ENCODE measurements around the gene CYP19A1. TPM values are rescaled to one million over a fixed set of nuclear protein-coding genes. Genes with fewer than 3 reads are reported as not detected.

Gene CYP19A1
- total RNA-seq, 1 donor from 2014 or later: not detected

GRCh38 chr15:51226576-51227210, 111.7 kb downstream of the CYP19A1 start:
- ATAC-seq (no peak), DNase-seq (ENCODE audit: low spot score) (no peak)

GRCh38 chr15:51224428-51224827, 114.0 kb downstream of the CYP19A1 start:
- no peak for DNase-seq (ENCODE audit: low spot score)
- no peak for ATAC-seq

- no peak for ATAC-seq
- no peak for DNase-seq (ENCODE audit: low spot score)
Observed at GRCh38 chr15:51223771-51224229, 114.6 kb downstream of the CYP19A1 start.

DNA sequence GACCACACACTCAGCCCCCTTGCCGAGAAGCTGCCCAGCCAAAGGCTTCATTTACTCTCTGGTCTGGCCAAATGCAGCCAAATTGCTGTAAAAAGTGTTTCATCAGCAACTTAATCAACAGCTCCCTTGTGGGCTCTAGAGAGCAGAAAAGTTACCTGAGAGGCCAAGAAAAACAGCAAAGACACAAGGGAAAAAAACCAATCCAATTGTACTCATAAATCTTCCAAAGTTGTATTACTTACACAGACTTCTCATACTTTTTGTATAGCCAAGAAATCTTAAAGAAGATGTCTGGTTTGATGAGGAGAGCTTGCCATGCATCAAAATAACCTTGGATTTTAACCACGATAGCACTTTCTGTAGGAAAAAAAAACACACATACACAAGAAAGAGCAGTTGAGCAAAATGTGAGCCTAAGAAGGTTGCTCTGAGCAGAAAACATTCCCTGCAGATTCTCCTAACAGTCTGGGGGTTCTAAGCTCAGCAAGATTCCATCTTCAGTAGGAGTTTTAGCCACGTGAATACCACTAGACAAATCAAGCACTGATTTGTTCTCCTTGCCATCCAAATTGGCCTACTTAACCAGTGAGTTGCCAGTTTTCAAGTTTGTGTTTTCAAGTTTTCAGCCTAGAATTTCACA, 120.0 kb downstream of the CYP19A1 start:
- DNase-seq (ENCODE audit: low spot score) (no peak), ATAC-seq (no peak)

GRCh38 chr15:51212909-51213308, 125.5 kb downstream of the CYP19A1 start:
- ATAC-seq (no peak), DNase-seq (ENCODE audit: low spot score) (no peak)

GRCh38 chr15:51212239-51212638, 126.2 kb downstream of the CYP19A1 start:
- DNase-seq (ENCODE audit: low spot score) (no peak), ATAC-seq (no peak)

GRCh38 chr15:51205050-51205975, 133.1 kb downstream of the CYP19A1 start:
- ATAC-seq: peak; percentile 93
- DNase-seq (ENCODE audit: low spot score): peak; percentile 72

DNA sequence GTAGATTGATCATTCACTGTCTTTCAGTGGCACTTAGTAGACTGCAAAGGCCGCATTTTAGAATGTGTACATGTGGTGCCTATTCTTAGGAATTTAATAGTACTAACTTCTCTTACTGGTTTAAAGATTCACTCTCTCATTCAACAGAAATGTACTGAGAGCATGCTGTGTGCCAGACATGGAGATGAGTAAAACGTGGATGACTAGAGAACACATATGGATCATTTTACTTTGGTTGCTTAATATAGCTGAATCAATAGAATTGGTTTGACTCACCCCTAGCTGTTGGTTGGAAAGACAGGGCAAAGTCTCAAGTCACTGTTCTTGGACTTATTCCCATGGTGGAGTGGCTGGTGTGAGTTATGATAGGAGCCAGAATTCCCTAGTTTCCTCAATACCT, 134.6 kb downstream of the CYP19A1 start:
- no peak for DNase-seq (ENCODE audit: low spot score)
- peak; percentile 73 for ATAC-seq

DNA sequence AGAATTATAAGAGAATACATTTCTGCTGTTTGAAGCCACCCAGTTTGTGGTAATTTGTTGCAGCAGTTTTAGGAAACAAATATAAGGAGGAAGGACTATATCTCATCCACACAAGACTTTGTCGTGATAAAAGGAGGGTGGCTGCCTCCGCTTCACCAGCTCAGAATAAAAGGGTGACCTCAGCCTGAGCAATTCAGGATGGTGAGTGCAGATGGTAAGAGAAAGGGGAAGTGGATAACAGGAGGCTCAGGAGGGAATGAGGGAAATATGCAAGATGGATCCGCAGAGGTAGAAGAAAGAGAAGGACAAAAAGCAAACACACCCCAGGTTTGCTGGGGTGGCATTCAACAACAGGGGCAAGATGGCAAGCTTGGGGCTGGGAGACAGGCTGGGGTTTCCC, 135.6 kb downstream of the CYP19A1 start:
- DNase-seq (ENCODE audit: low spot score): no peak
- no peak for ATAC-seq

GRCh38 chr15:51201581-51201980, 136.8 kb downstream of the CYP19A1 start:
- no peak for DNase-seq (ENCODE audit: low spot score)

GRCh38 chr15:51200792-51201191, 137.6 kb downstream of the CYP19A1 start:
- ATAC-seq: no peak
- DNase-seq (ENCODE audit: low spot score): no peak

More at GRCh38 chr15:51201581-51201980, 136.8 kb downstream of the CYP19A1 start:
- no peak for ATAC-seq

DNA sequence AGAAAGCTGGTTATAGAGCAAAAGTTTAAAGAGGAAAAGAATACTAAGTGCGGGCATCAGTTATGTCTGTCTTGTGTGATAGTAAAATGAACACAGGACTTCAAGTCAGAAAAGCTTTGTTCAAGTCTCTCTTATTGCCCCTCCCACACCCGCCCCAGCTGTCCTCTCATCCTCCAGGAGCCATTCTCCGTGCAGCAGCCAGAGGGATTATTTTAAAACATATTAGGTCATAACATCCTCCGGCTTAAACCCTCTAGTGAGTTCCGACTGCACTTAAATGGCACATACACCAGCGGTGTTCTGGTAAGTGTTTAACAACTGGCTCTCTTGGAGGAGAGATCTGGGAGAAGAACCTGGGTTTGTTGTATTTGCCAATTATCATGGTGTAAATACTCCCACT, 138.9 kb downstream of the CYP19A1 start:
- ATAC-seq (no peak), DNase-seq (ENCODE audit: low spot score) (no peak)

DNA sequence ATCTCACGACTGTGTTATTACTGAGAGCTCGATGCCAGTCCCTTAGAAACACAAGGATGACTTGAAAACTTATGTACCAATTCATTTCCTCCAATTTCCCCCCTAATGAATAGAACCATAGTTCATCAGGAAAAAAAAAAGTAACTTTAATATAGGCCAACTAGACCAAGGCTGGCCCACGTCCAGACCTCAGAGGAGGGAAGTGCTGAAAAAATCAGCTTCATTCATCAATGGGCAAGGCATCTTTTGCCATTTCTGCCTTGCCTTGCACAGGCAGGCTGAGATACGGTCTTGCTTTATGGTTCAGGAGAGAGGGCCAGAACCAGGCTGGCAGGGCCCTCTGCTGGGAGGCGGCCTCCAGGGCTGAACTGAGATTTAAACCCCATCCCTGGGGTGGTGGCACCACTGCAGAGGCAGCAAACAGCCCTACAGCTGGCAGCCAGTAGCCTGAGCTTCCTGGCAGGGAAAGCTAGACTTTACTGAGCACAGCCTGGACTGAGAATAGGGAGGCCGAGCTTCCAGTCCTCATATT, 139.6 kb downstream of the CYP19A1 start:
- DNase-seq (ENCODE audit: low spot score): no peak
- ATAC-seq: no peak

GRCh38 chr15:51195459-51195858, 142.9 kb downstream of the CYP19A1 start:
- DNase-seq (ENCODE audit: low spot score) (no peak), ATAC-seq (no peak)

DNA sequence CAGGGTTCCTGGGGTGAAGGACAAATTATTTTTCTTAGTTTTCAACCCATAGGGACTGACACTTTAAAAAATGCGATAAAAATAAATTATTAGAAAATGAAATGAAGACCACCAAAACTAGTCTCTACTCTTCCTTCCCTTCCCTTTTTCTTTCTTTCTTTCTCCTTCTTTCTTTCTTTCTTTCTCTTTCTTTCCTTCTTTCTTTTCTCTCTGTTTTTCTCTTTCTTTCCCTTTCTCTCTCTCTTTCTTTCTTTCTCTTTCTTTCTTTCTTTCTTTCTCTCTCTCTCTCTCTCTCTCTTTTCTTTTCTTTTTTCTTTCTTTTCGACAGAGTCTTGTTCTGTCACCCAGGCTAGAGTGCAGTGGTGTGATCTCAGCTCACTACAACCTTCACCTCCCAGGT, 144.4 kb downstream of the CYP19A1 start:
- no peak for DNase-seq (ENCODE audit: low spot score)
- ATAC-seq: no peak

DNA sequence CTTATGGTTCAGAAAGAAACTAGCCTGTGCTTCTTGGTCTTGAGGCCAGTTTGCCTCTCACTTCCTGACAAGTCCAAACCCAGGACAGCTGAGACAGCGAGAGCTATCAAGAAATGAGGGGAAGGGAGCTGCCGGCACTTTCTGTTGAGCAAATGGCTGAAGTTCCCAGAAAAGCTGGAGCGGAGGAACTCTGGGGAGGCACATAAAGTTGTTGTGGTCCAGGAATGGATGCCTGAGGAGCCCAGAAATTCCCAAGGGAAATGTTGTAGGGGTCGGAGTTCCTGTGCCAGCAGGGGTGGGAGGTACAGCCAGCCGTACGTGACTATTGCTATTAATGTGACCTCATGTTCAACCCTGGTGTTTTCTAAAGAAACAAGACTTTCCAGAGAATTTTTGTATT, 144.9 kb downstream of the CYP19A1 start:
- no peak for ATAC-seq
- DNase-seq (ENCODE audit: low spot score): no peak

DNA sequence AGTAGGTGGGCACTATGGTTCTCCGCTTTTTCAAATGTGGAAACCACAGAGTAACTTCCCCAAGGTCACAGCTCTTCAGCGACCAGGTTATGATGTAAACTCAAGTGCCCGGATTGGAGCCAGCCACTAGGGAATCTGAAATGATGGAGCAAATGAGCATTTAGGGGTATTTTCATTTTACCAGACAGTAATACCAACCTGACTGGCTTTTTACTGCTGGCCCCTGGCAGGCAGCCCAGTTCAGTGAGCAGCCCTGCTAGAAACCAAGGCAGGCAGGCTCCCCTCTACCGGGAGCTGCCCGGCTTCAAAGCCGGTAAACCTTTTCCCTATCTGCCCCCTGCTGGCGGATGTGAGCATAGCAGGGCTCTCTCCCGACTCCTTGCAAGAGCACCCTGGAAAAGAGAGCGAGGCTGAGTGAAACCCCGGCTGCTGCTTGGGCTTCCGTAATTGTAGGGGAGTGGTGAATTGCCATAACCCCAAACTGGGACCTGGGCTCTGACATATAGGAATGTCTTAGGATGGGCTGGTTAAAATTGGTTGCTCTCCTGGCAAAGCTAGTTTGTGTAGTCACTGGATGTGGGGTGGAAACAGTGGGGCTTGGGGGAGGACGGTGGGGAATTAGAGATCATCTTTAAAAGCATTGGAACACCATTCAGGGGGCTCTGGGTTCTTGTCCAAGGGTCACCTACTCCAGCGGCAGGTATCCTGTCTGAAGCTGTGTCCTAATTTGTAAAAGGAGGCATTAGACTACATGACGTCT, 145.7 kb downstream of the CYP19A1 start:
- DNase-seq (ENCODE audit: low spot score): peak; percentile 81
- ATAC-seq: peak; percentile 98

- DNase-seq (ENCODE audit: low spot score) (no peak), ATAC-seq (no peak)
Observed at GRCh38 chr15:51191766-51192165, 146.6 kb downstream of the CYP19A1 start.

DNA sequence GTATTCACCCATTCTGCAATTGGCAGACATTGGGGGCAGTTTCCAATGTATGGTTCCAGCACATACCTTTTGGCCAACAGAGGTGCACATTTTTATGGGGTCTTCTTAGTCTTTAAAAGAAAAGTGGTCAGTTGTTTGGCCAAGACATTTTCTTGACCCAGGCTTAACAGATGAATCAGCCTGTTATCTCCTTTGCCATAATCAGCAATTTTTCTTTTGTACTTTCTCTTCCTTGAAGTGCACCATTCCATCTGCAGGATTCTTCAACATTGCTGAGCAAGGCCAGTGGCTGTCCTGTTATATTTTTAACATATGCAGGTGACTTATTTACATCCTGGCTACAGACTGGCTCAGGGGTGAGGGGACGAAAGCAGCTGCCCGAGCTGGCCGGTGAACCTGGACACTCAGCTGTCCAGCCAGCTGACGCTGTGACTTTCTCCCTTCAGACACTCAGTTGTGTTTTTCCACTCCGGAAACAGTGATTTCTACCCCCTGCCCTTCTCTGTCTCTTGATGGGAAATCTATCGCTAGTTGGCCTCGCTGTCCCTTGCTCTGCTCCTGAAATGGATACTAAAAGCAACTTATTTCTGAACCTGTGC, 147.2 kb downstream of the CYP19A1 start:
- no peak for DNase-seq (ENCODE audit: low spot score)
- ATAC-seq: no peak

DNA sequence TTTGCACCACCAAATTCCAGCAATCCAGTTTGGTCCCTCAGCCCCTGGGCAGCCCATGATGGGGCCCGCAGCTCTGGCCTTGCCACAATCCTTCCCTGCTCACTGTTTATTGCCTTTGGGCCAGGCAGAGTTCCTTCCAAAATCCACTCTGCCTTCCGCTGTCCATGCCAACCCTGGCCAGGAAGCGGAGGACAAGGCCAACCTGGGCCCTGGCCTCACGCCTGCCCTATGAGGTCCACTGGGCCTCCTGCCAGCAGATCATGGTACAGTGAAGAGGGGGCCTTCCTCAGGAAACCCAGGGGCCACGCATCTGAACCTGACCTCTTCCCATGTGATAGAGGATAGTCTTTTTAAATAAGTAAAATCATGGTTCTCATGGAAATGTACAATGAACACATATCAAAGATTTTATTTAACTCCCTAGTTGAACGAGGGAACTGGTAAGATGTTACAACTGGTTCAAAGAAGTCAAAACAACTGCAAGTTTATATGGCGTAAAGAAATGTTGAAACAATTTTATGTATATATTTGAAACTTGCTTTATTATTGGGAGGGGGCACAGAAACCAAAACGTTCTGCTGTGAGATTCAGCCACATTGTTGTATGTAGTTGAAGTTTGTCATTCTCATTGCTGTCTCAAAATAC, 147.8 kb downstream of the CYP19A1 start:
- ATAC-seq: peak; percentile 36
- DNase-seq (ENCODE audit: low spot score): no peak

All from left lobe of liver (tissue), 2 donors.